Thoracic aorta (tissue), 2 donors: ENCODE measurements around the gene IL36RN. TPM values are rescaled to one million over a fixed set of nuclear protein-coding genes. Genes with fewer than 3 reads are reported as not detected.

Experiments used
- ATAC-seq: fragments of 150-250 bp; one replicate; pipeline ENCODE4 v1.8.0; 2017; ENCODE audit warnings: low read depth; ENCODE audit not compliant: insufficient number of reproducible peaks, low FRiP score
- DNase-seq: peaks from one replicate; pipeline ENCODE4 v3.0.0-alpha.2; 2020; ENCODE audit warnings: low spot score
- H3K27ac ChIP-seq, 2 donors: fragments of 200-600 bp; sonication (generic); 1 replicate in 1 of 2; 2 replicates in 1 of 2; pipeline ENCODE4 v1.5.1; 2016; ENCODE audit warnings: mild to moderate bottlenecking in 2 of 2, moderate library complexity in 2 of 2
- H3K27me3 ChIP-seq: fragments of 200-600 bp; sonication (generic); replicated peaks from 2 replicates; pipeline ENCODE4 v1.6.0; 2016; ENCODE audit warnings: mild to moderate bottlenecking; ENCODE audit not compliant: insufficient read depth
- H3K36me3 ChIP-seq: fragments of 200-600 bp; sonication (generic); one replicate; pipeline ENCODE4 v1.5.1; 2016
- H3K4me1 ChIP-seq, 2 donors: fragments of 200-600 bp; sonication (generic); 1 replicate in 1 of 2; 2 replicates in 1 of 2; pipeline versions ENCODE4 v1.5.1 to v1.6.0; 2016; ENCODE audit warnings: low read depth in 2 of 2, mild to moderate bottlenecking in 1 of 2; ENCODE audit not compliant: control insufficient read depth in 1 of 2
- H3K4me3 ChIP-seq: fragments of 200-600 bp; sonication (generic); 2 replicates; pipeline ENCODE4 v1.5.1; 2016; ENCODE audit warnings: mild to moderate bottlenecking
- H3K9me3 ChIP-seq: fragments of 200-600 bp; sonication (generic); 2 replicates; pipeline ENCODE4 v1.5.1; 2016
- total RNA-seq, 2 donors: library from RNA; depleted of rRNA; stranded (reverse); fragments of >200 nt; gene quantifications; one replicate each; pipeline versions ENCODE4 v1.1.0 to v1.2.3, GENCODE V29; 2016
- TF ChIP-seq, protein P1 (sequence below): fragments of 200-600 bp; sonication (generic); IDR thresholded peaks from one replicate; pipeline ENCODE4 v1.5.1; 2019; ENCODE audit warnings: antibody characterized with exemption

Gene IL36RN
- not detected for total RNA-seq

DNA sequence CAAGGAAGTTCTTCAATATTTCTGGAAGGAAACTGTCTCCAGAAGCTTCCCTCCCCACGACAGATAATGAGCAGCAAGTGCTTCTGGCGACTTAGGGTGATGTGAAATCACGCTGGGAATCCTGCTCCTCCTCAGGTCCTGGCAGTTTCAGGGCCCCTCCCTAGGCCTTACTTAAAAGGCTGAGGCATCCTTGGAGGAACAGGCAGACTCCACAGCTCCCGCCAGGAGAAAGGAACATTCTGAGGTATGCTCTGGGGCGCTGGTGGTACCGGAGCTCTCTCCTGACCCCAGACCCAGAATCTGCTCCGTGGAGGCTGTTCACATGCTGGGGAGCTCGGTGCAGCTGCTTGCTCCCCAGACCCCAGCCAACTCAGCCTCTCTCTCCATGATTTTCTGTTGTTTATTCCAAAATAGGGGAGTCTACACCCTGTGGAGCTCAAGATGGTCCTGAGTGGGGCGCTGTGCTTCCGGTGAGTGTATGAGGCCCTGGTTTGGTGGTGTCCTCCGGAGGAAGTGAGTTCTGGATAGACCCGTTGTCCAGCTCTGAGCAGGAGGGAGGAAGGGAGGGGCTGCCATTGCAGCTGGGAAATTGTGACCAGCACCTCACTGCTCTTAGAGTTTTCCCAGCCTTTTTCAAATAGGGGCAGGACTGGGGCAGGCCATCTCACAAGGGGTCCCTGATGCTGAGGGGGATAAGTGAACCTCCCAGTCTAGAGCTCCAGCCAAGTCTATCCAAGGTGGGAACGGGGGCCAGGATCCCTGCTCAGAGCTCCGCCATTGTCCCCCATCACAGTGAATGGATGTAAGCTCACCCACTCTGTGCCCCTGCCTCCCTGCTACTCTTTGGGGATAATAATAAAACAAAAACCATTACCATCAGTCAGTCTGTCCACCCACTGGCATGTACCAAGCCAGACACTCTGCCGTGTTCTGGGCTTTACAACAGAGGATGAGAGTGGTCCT lies at the start of gene IL36RN:
TSS of gene IL36RN (plus strand) at position 201 of the 963 bp plus-strand sequence. CDS start at position 442, 241 bp downstream.
- TF ChIP-seq, protein P1, sequence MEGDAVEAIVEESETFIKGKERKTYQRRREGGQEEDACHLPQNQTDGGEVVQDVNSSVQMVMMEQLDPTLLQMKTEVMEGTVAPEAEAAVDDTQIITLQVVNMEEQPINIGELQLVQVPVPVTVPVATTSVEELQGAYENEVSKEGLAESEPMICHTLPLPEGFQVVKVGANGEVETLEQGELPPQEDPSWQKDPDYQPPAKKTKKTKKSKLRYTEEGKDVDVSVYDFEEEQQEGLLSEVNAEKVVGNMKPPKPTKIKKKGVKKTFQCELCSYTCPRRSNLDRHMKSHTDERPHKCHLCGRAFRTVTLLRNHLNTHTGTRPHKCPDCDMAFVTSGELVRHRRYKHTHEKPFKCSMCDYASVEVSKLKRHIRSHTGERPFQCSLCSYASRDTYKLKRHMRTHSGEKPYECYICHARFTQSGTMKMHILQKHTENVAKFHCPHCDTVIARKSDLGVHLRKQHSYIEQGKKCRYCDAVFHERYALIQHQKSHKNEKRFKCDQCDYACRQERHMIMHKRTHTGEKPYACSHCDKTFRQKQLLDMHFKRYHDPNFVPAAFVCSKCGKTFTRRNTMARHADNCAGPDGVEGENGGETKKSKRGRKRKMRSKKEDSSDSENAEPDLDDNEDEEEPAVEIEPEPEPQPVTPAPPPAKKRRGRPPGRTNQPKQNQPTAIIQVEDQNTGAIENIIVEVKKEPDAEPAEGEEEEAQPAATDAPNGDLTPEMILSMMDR, result no peak
- ATAC-seq (no peak), DNase-seq (no peak)
- Histone ChIP-seq H3K9me3 (no peaks in the 10 kb centered on the region), H3K4me3 (no peak within 1 kb of the TSS), H3K27me3 (no peaks in the 10 kb centered on the region), H3K36me3 (no peaks in the 10 kb centered on the region), H3K27ac (no peak within 1 kb of the TSS), H3K4me1 (no peaks in the 10 kb centered on the region)

DNA sequence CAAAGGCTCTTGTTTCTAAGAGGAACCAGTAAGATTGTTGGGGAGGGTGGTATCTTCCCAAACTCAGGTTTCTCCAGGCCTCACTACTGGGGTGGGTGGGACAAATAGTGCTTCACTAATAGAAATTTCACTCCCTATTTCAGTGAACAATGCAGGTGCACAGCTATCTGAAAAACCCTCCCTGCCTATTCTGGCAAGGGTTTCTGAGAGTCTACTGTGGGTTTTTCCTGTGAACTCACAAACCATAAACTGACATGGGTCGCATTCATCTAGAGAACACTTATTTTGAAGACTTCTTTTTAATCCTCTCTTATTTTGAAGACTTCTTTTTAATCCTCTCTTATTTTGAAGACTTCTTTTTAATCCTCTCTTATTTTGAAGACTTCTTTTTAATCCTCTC lies 49.4 kb upstream of the IL36RN start:
- H3K27ac ChIP-seq, result no peak overlapping the region
- DNase-seq (no peak), ATAC-seq (no peak)
- H3K4me3 ChIP-seq, result no peak overlapping the region
- no peaks in the 10 kb centered on the region for H3K36me3 ChIP-seq
- no peaks in the 10 kb centered on the region for H3K9me3 ChIP-seq
- H3K27me3 ChIP-seq, result no peaks in the 10 kb centered on the region
- H3K4me1 ChIP-seq, result no peaks in the 10 kb centered on the region
- TF ChIP-seq, protein P1, result no peak

DNA sequence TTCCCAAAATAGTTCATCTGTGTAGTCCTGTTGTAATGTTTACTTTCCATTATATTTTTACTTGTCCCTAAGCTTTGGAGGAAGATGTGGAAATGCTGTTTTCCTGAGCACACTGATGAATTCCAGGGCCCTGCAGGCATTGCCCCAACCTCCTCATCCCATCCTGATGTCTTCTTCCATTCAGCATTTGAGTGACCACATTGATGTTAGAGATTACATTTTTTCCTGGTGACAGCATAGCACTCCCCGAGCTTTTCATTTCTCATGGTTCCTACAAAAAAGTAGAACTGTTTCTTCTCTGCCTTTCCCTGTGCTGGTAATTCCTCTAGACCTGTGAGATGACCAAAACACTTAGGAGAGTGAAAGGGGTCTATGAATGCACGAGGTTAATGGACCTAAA lies 48.9 kb upstream of the IL36RN start:
- Histone ChIP-seq H3K9me3 (no peaks in the 10 kb centered on the region), H3K27ac (no peak overlapping the region), H3K4me1 (no peaks in the 10 kb centered on the region), H3K27me3 (no peaks in the 10 kb centered on the region), H3K4me3 (no peak overlapping the region), H3K36me3 (no peaks in the 10 kb centered on the region)
- no peak for DNase-seq
- ATAC-seq, result no peak
- TF ChIP-seq, protein P1, result no peak

DNA sequence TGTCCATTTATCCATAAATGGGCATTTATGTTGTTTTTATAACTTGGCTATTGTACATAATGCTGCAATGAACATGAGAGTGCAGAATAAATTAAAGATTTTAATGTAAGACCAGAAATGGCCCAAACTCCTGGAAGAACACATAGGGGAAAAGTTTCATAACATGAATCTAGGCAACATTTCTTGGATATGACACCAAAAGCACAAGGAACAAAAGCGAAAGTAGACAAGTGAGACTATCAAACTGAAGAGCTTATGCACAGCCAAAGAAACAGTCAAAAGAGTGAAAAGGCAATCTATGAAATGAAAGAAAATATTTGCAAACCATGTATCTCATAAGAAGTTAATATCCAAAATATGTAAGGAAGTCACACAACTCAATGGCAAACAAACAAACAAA lies 47.9 kb upstream of the IL36RN start:
- Histone ChIP-seq H3K27me3 (no peaks in the 10 kb centered on the region), H3K9me3 (no peaks in the 10 kb centered on the region), H3K4me3 (no peak overlapping the region), H3K36me3 (no peaks in the 10 kb centered on the region), H3K27ac (no peak overlapping the region), H3K4me1 (no peaks in the 10 kb centered on the region)
- DNase-seq (no peak), ATAC-seq (no peak)
- TF ChIP-seq, protein P1, result no peak

DNA sequence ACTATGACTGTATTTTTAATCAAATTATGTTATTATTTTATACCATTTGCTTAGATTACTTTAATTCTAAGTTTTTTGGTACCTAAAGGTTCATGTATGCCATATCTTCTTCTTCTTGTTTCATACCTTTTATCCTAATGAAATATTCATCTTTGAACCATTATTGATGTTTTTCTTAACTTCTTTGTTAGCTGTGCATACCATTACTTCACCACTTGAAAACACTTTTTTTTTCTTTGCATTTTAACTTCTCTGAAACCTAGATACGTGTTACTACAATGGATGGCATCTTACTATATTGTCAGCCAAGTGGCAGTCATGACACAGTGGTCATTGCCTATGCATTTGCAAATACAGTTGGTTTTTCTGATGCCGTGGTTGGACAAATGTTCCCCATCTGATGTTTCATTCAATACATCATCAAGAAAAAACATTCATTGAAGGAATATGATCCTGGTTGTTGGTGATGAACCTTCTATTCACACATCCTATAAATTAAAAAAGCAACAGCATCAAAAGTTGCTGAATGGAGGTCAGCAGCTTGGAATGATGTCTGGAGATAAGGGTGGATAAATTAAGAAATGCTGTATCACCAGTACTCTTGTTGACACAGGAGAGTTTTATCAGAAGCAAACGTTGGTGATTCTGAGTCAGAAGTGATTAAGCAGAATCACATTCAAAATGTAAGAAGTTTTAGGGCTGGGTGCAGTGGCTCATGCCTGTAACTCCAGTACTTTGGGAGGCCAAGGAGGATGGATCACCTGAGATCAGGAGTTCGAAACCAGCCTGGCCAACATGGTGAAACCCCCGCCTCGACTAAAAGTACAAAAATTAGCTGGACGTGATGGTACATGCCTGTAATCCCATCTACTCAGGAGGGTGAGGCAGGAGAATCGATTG lies 46.3 kb upstream of the IL36RN start:
- ATAC-seq, result no peak
- Histone ChIP-seq H3K9me3 (no peaks in the 10 kb centered on the region), H3K36me3 (no peaks in the 10 kb centered on the region), H3K4me3 (no peak overlapping the region), H3K27ac (no peak overlapping the region), H3K27me3 (no peaks in the 10 kb centered on the region), H3K4me1 (no peaks in the 10 kb centered on the region)
- TF ChIP-seq, protein P1, result no peak
- DNase-seq, result no peak
